ENCODE results near the gene MYCN.
A peak's percentile ranks its signal among the peaks of the same experiment; 100 is the strongest.
"Not testable (repeated sequence)": the region's sequence is repeated elsewhere in the genome, so short reads cannot be mapped to it uniquely, and the experiment has no call there.

MYCN gene

GRCh38 chr2:15908371-15908770 lies 32.0 kb upstream of the MYCN start:
- no peak for DNase-seq

GRCh38 chr2:15909157-15909556 lies 31.2 kb upstream of the MYCN start:
- DNase-seq = no peak

- DNase-seq = no peak
Measured at GRCh38 chr2:15909736-15910135, 30.6 kb upstream of the MYCN start.

- DNase-seq = not testable (repeated sequence)
Measured at GRCh38 chr2:15911270-15911669, 29.1 kb upstream of the MYCN start.

- no peak for DNase-seq
Measured at GRCh38 chr2:15911686-15912085, 28.7 kb upstream of the MYCN start.

- DNase-seq = no peak
Measured at GRCh38 chr2:15912203-15912602, 28.1 kb upstream of the MYCN start.

GRCh38 chr2:15913146-15913545 lies 27.2 kb upstream of the MYCN start:
- DNase-seq = no peak

- no peak for DNase-seq
Measured at GRCh38 chr2:15914596-15915385, 25.6 kb upstream of the MYCN start.

GRCh38 chr2:15915546-15915945 lies 24.8 kb upstream of the MYCN start:
- DNase-seq = not testable (repeated sequence)

- no peak for DNase-seq
Measured at GRCh38 chr2:15916336-15916735, 24.0 kb upstream of the MYCN start.

- no peak for DNase-seq
Measured at GRCh38 chr2:15918761-15919356, 21.5 kb upstream of the MYCN start.

- peak; percentile 19 for DNase-seq
Measured at GRCh38 chr2:15919716-15920434, 20.5 kb upstream of the MYCN start.

- no peak for DNase-seq
Measured at GRCh38 chr2:15920696-15921095, 19.7 kb upstream of the MYCN start.

- DNase-seq = no peak
Measured at GRCh38 chr2:15923597-15923996, 16.8 kb upstream of the MYCN start.

- no peak for DNase-seq
Measured at GRCh38 chr2:15925819-15926218, 14.5 kb upstream of the MYCN start.

- DNase-seq = no peak
Measured at GRCh38 chr2:15926252-15926651, 14.1 kb upstream of the MYCN start.

GRCh38 chr2:15927551-15928218 lies 12.7 kb upstream of the MYCN start:
- no peak for DNase-seq

- DNase-seq = not testable (repeated sequence)
Measured at GRCh38 chr2:15929008-15929407, 11.3 kb upstream of the MYCN start.

- no peak for DNase-seq
Measured at GRCh38 chr2:15929861-15930260, 10.5 kb upstream of the MYCN start.

- DNase-seq = no peak
Measured at GRCh38 chr2:15930589-15931318, 9.6 kb upstream of the MYCN start.

GRCh38 chr2:15931319-15931890 lies 8.9 kb upstream of the MYCN start:
- no peak for DNase-seq

- DNase-seq = no peak
Measured at GRCh38 chr2:15931950-15932349, 8.4 kb upstream of the MYCN start.
